HepG2 (cell line): Measurements from ENCODE around the gene DLG5. TPM values are rescaled to one million over a fixed set of nuclear protein-coding genes. Genes with fewer than 3 reads are reported as not detected.
A peak's percentile ranks its signal among the peaks of the same experiment; 100 is the strongest.

Source experiments
- ATF2 ChIP-seq: sonication (generic); formaldehyde crosslinking; IDR thresholded peaks from 2 replicates; pipeline ENCODE4 v1.4.0; 2020; ENCODE audit warnings: missing genetic modification reagents
- GMEB1 ChIP-seq: sonication (generic); formaldehyde crosslinking; IDR thresholded peaks from 2 replicates; pipeline ENCODE4 v1.5.1; 2020; ENCODE audit warnings: missing genetic modification reagents, mild to moderate bottlenecking, borderline replicate concordance
- HNF1B ChIP-seq: sonication (generic); formaldehyde crosslinking; IDR thresholded peaks from 2 replicates; pipeline ENCODE4 v1.5.1; 2020; ENCODE audit warnings: mild to moderate bottlenecking, moderate library complexity, missing genetic modification reagents
- JDP2 ChIP-seq: sonication (generic); formaldehyde crosslinking; IDR thresholded peaks from 2 replicates; pipeline ENCODE4 v1.8.1; 2022; ENCODE audit warnings: missing genetic modification reagents, borderline replicate concordance
- NCOA5 ChIP-seq: sonication (generic); formaldehyde crosslinking; IDR thresholded peaks from 2 replicates; pipeline ENCODE4 v1.4.0; 2020; ENCODE audit warnings: missing genetic modification reagents
- POGK ChIP-seq: sonication (generic); formaldehyde crosslinking; conservative IDR thresholded peaks from 2 replicates; pipeline ENCODE4 v1.8.0; 2022; ENCODE audit warnings: mild to moderate bottlenecking, moderate library complexity, missing genetic modification reagents
- POLR2G ChIP-seq: fragments of 200-400 bp; formaldehyde crosslinking; IDR thresholded peaks from 2 replicates; pipeline ENCODE4 v1.6.1; 2018; ENCODE audit warnings: mild to moderate bottlenecking, low read depth, low read length, moderate library complexity
- RARA ChIP-seq: IDR thresholded peaks from 2 replicates; pipeline ENCODE4 v1.6.1; 2016; ENCODE audit warnings: missing genetic modification reagents, missing compliant biosample characterization
- TGIF2 ChIP-seq: IDR thresholded peaks from 2 replicates; pipeline ENCODE4 v1.6.1; 2016; ENCODE audit warnings: control low read depth, missing compliant biosample characterization
- THYN1 ChIP-seq: sonication (generic); formaldehyde crosslinking; IDR thresholded peaks from 2 replicates; pipeline ENCODE4 v1.8.1; 2023; ENCODE audit warnings: low read depth, mild to moderate bottlenecking, moderate library complexity, missing genetic modification reagents, borderline replicate concordance
- ZBTB34 ChIP-seq: sonication (generic); formaldehyde crosslinking; IDR thresholded peaks from 2 replicates; pipeline ENCODE4 v1.8.0; 2022; ENCODE audit warnings: mild to moderate bottlenecking, missing genetic modification reagents
- ZFP90 ChIP-seq: sonication (generic); formaldehyde crosslinking; IDR thresholded peaks from 2 replicates; pipeline ENCODE4 v1.8.0; 2022; ENCODE audit warnings: missing genetic modification reagents, mild to moderate bottlenecking, inconsistent platforms, borderline replicate concordance
- ZNF263 ChIP-seq: sonication (generic); formaldehyde crosslinking; IDR thresholded peaks from 2 replicates; pipeline ENCODE4 v1.4.0; 2020; ENCODE audit warnings: missing genetic modification reagents
- ZNF275 ChIP-seq: sonication (generic); formaldehyde crosslinking; IDR thresholded peaks from 2 replicates; pipeline ENCODE4 v1.8.0; 2022; ENCODE audit warnings: missing genetic modification reagents, mild to moderate bottlenecking, inconsistent platforms, borderline replicate concordance
- ZNF704 ChIP-seq: sonication (generic); formaldehyde crosslinking; IDR thresholded peaks from 2 replicates; pipeline ENCODE4 v1.8.1; 2023; ENCODE audit warnings: mild to moderate bottlenecking, inconsistent platforms, moderate library complexity, missing genetic modification reagents, borderline replicate concordance
- ZNF775 ChIP-seq: sonication (generic); formaldehyde crosslinking; IDR thresholded peaks from 2 replicates; pipeline ENCODE4 v1.4.0; 2020; ENCODE audit warnings: missing genetic modification reagents, mild to moderate bottlenecking, moderate library complexity, borderline replicate concordance
- ZSCAN20 ChIP-seq: sonication (generic); formaldehyde crosslinking; IDR thresholded peaks from 2 replicates; pipeline ENCODE4 v1.4.0; 2020; ENCODE audit warnings: missing genetic modification reagents, mild to moderate bottlenecking, borderline replicate concordance
- polyA plus RNA-seq, 8 experiments: library from polyadenylated mRNA; depleted of rRNA in 3 of 8; stranded (reverse) in 7 of 8; unstranded in 1 of 8; fragments of >200 nt; fragmentation: Illumina TruSeq in 4 of 8; extraction: Trizol in 4 of 8; gene quantifications; 2 replicates each; pipeline versions ENCODE4 v1.2.1 to v1.2.3, GENCODE V29; 2011 to 2016; ENCODE audit warnings: low read depth in 4 of 8, missing spikeins in 1 of 8, mixed read lengths in 1 of 8; ENCODE audit not compliant: insufficient read depth in 1 of 8
- total RNA-seq, 5 experiments: library from RNA; depleted of rRNA; stranded (reverse); fragments of >200 nt; fragmentation: Illumina TruSeq; extraction: Trizol; gene quantifications; 2 replicates each; pipeline ENCODE4 v1.2.3, GENCODE V29; 2016; ENCODE audit warnings: low read depth in 1 of 5

The DLG5 gene
- total and polyA plus RNA-seq, 2 of the 13 experiments (the other 11 are each of a cell fraction or from before 2014, with no cell fraction given), result 15.5 to 18.2 TPM

GRCh38 chr10:77889277-77889903, 37.2 kb downstream of the DLG5 start (continued):
- TF ChIP-seq GMEB1 (0 out of 2 replicates have a peak, but pooled peaks have one; percentile 41), POLR2G (peak; percentile 62), ZNF275 (CRISPR knock-in tag) (no peak), ZNF775 (CRISPR knock-in tag) (no peak), ZBTB34 (CRISPR knock-in tag) (no peak), ATF2 (CRISPR knock-in tag) (peak; percentile 49; the same call in 1 of the 2 replicates), JDP2 (CRISPR knock-in tag) (no peak), ZSCAN20 (CRISPR knock-in tag) (no peak), HNF1B (0 out of 2 replicates have a peak, but pooled peaks have one; percentile 50), NCOA5 (CRISPR knock-in tag) (no peak), ZNF263 (peak; percentile 73), ZNF704 (CRISPR knock-in tag) (no peak), THYN1 (no peak), POGK (CRISPR knock-in tag) (no peak), RARA (CRISPR knock-in tag) (peak; percentile 61), TGIF2 (CRISPR knock-in tag) (no peak), ZFP90 (CRISPR knock-in tag) (no peak)
